ENCODE data around the gene FOXN3.

FOXN3 gene

GRCh38 chr14:89408907-89409700, 7.9 kb downstream of the FOXN3 start:
- DNase-seq = no peak

- no peak for DNase-seq
Observed at GRCh38 chr14:89407856-89408255, 9.2 kb downstream of the FOXN3 start.

GRCh38 chr14:89406941-89407340, 10.1 kb downstream of the FOXN3 start:
- no peak for DNase-seq

DNA sequence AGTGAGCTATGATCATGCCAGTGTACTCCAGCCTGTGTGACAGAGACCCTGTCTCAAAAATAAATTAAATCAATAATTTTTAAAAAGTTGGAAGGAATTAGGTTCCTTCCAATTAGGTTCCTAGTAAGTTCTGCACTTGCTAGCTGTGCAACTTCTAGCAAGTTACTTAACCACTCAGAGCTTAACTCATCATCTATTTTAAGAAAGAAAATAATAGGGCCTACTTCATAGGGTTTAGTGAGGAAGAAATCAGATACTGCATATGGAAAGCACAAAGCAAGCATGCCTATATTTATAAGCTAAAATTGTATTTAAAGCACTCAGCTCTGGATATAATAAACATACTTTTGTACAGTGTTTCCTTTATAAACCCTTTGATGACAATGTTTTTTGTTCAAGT, 10.7 kb downstream of the FOXN3 start:
- DNase-seq = no peak

DNA sequence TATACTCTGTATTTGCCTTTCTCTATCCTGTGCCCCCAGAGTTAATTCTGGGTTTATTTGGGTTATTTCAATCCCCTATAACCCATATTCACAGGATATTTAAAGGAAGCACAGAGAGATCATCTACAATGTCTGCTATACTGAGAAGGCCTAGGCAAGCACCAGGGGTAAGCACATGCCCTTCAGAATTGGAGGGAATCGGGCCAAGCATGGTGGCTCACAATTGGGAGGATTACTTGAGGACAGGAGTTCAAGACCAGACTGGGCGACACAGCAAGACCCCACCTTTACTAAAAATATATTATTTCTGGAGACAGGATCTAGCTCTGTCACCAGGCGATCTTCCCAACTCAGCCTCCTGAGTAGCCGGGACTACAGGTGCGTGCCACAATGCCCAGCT, 11.3 kb downstream of the FOXN3 start:
- DNase-seq = no peak

GRCh38 chr14:89402363-89402762, 14.7 kb downstream of the FOXN3 start:
- no peak for DNase-seq

- DNase-seq = peak in 1 of 2 experiments; percentile 18
Observed at GRCh38 chr14:89401761-89402160, 15.3 kb downstream of the FOXN3 start.

DNA sequence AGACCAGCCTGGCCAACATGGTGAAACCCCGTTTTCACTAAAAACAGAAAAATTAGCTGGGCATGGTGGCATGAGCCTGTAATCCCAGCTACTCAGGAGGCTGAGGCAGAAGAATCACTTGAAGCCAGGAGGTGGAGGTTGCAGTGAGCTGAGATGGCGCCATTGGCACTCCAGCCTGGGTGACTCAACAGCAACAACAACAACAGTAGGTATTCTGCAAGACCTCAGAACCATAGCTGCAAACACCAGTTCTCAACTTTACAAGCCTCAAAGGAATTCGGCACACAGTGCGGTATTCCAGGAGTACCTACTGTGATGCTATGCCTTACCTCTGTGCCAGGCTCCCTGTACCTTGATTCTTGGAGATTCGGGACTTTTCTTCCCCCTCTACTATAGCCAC, 15.8 kb downstream of the FOXN3 start:
- DNase-seq = no peak

- no peak for DNase-seq
Observed at GRCh38 chr14:89400529-89400928, 16.5 kb downstream of the FOXN3 start.

GRCh38 chr14:89399594-89400068, 17.4 kb downstream of the FOXN3 start:
- DNase-seq = peak; percentile 31 to 44

- DNase-seq = no peak
Observed at GRCh38 chr14:89399157-89399556, 17.9 kb downstream of the FOXN3 start.

DNA sequence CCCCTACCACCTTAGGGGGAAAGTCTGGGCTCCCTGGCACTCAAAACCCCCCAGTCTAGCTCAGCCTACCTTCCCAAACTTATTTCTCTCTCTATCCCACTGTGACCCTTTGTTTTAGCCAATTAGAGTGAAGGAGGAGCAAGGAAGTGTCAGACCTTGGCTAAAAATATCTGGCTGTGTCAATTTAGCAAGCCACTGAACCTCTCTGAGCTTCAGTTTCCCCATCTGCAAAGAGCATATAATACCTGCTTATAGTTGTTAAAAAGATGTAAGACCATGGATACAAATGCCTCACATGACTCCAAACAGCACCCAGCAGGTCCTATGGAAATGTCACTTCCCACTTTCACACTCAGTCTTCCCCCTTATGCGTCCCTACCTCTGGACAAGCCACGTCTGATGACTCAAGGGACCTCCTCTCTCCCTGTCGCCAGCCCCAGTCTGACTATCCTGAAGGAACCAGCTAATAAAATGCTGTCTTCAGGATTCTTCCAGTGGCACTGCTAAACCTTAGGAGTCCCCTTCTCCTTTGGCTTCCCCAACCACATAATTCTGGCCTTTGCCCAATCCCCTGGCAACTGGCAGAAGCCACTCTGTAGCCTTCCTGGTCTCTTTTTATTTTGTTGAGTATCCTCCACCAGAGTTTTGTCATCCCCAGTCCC, 19.3 kb downstream of the FOXN3 start:
- DNase-seq = no peak

- DNase-seq = no peak
Observed at GRCh38 chr14:89394972-89395371, 22.1 kb downstream of the FOXN3 start.

GRCh38 chr14:89393222-89393745, 23.7 kb downstream of the FOXN3 start:
- no peak for DNase-seq

DNA sequence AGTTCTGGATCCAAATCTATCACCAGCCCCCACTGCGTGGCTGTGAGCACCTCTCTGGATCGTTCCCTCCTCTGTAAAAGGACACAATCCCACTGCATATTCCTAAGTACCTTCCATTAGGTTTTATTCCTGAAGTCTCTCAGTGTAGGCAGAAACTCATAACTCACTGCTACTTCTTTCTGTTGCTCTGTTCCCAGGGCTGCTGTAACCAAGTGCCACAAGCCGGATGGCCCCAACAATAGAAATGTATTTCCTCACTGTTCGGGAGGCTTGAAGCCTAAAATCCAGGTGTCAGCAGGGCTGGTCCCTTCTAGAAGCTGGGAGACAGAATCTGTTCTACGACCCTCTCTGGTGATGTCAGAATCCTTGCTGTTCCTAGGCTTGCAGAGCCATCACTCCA, 24.9 kb downstream of the FOXN3 start:
- DNase-seq = no peak

DNA sequence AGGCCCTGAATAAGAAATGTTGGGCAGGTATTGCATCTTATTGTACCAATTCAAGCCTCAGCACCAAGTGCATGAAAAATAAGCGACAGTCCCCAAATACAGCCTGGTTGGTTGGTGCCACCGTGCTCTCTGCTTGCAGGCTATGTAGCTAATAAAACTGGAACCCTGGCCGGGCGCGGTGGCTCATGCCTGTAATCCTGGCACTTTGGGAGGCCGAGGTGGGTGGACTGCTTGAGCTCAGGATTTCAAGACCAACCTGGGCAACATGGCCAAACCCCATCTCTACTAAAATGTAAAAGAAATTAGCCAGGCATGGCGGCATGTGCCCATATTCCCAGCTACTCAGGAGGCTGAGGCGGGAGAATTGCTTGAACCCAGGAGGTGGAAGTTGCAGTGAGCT, 25.5 kb downstream of the FOXN3 start:
- no peak for DNase-seq

DNA sequence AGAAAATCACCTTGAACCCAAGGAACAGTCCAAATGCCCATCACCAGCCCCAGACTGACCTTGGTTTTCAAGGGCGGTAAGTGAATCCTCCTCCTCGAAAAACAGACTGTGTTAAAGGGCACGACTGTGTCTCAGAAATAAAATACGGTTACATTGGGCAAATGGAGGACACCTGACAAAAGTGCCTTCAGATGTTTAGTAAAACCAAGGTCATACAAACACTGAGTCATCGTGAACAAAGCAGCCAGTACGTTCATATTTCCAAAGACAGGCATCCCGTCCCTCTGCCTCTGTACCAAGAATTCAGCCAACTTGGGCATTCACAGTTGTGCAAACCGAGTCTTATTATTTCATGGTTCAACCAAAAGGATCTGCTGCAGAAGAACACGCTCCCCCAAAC, 25.9 kb downstream of the FOXN3 start:
- no peak for DNase-seq

DNA sequence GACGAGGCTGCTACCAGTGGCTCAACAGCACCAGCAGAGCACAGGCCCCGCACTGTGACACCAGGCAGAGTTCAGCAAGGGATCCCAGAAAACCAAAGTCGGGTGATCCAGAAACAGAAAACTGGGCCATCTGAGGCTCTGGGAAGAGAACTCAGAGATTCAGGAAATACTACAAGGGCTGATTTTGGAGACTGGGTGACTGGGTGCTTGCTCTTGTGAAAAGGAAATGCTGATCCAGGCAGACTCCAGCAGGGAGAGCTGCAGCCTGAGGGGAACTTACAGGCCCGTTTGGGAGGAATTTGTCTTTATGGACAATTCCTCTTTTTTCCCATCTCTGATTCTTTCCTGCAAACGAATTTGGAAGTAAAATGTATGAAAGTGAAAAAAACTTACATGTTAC, 28.2 kb downstream of the FOXN3 start:
- peak in 1 of 2 experiments; percentile 9 for DNase-seq

- no peak for DNase-seq
Observed at GRCh38 chr14:89387922-89388685, 28.9 kb downstream of the FOXN3 start.

DNA sequence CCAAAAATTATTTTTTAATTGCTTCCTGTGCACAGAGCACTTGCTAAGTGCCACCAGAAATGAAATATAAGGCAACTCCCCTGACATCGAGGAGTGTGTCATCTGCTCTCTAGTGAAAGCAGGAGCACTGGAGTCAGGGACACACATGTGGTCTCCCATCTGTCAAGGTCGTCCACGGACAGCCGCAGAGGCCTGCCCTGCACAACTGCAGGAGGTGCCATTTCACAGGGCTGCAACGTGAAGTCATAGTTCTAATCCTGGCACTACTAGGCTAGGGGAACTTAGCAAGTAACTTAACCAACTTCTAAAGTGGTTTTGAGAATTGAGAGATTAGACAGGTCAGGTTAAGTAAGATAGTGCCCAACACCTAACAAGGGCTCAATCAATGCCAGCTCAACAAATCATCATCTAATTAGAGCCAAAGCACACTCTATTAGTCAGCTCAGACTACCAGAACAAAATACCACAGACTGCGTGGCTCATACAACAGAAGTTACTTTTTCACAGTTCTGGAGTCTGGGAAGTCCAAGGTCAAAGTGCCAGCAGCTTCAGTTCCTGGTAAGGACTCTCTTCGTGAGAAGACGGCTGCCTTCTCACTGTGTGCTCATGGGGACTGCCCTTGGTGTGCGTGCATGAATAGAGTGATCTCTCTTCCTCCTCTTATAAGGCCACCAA, 30.7 kb downstream of the FOXN3 start:
- no peak for DNase-seq

- no peak for DNase-seq
Observed at GRCh38 chr14:89384636-89385035, 32.4 kb downstream of the FOXN3 start.

- no peak for DNase-seq
Observed at GRCh38 chr14:89384023-89384422, 33.0 kb downstream of the FOXN3 start.

Data from NCI-H2081 (cell line).